HG02763 (cell line): ENCODE data around the gene SOCS1.

Experiments used
- ATAC-seq: cut with Tn5 transposase; IDR thresholded peaks from one replicate; pipeline ENCODE4 v1.9.1; 2021; ENCODE audit warnings: mild to moderate bottlenecking, moderate library complexity; ENCODE audit not compliant: unreplicated experiment

Gene SOCS1

DNA sequence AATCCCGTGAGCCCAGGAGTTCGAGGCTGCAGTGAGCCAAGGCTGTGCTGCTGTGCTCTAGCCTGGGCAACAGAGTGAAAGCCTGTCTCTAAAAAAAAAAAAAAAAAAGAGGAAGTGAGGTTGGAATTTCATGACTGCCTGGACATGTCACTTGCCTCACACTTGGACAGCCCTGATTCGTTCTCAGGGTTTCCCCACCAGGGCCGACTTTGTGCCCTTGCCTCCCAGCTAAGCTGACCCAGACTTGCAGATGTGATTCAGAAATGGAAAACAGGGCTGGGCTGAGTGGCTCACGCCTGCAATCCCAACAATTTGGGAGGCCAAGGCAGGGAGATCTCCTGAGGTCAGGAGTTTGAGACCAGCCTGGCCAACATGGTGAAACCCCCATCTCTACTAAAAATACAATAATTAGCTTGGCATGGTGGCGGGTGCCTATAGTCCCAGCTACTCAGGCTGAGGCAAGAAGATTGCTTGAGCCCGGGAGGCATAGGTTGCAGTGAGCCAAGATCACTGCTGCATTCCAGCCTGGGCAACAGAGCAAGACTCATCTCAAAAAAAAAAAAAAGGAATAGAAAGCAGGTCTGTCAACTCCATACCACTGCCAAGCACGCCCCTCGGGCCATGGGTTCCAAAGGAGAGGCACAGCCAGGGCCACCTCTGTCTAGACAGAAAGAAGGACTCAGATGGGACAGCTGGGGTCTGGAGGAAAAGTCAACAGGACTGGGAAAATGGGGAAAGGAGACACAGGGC is 46.9 kb downstream of the SOCS1 start:
- ATAC-seq, result no peak

DNA sequence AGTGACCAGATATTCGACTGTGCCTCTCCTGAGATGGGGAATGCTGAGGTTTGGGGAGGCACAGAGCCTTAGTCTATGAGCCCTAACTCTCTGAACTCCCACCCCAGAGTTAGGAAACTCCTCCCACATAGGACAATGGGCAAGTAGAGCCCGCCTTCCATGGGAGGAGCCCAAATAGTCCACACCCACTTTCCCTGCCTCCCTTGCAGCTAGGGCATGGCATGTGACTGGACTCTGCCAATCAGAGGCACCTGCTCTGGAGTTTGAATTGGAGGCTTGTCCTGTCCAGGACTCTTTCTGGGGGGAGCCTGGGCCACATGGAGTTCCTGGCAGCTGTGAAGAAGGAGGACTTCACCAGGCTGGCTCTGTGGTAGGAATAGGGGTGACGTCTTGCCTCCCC is 48.4 kb downstream of the SOCS1 start:
- ATAC-seq, result no peak

DNA sequence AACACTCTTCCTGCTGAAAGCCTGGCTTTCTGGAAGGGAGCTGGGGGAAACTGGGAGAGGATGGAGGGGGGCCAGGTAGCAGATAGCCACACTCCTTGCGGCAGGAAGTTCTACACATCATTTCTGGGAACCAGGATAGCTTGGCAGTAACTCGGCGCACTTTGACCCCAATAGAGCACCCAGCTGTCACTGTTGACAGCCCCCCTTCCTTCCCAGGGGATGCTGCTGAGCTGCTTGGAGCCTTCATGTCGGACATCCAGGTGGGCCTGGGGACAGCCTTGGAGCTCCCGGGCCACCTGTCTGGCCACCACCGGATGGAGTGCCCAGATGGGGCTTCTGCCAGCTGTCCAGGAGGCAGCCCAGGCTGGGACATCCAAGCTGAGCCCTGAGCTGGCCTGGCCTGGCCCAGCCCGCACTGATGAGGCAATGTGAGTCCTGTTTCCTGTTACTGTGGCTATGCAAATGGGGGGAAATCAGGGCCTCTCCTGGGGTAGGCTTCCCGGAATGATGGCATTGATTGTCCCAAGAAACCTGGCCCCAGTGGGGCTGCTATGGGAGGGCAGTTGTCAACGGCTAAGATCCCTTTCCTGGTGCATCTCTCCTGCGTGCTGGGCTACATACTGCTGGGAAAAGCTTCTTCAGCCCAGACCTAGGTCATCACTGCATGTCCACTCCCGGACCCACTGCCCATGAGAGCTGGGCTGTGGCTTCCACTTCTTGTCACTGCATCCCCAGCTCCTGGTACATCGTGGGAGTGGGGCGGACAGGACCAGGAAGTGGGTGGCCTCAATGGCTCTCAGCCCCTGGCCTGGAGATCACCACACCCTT is 50.0 kb downstream of the SOCS1 start:
- ATAC-seq, result no peak

DNA sequence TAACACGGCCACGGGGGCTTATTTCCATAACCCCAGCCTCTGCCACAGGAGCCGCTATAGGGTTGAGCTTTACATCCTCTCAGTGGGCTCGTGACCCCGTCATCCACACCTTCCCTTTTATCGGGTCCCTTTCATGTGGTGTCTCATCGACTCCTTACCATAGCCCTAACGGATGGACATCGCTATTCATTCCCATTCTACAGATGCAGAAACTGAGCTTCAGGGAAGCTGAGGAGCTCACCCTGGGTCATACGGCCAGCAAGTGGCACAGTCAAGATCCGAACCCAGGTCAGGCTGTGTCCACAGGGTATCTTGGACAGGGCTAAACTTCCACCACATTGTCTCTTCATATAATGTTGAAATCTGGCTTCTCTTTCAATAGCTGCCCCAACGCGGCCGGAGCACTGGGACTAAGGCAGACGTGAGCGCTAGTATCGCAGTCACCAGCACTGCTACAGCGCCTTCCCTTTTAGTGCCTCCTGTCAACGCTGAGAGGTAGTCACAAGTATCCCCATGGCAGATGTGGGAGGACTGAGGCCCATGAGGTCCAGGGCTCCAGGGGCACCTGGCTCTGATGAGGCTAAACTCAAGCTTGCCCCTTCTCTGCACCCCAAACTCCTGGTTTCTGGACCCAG is 50.8 kb downstream of the SOCS1 start:
- no peak for ATAC-seq

DNA sequence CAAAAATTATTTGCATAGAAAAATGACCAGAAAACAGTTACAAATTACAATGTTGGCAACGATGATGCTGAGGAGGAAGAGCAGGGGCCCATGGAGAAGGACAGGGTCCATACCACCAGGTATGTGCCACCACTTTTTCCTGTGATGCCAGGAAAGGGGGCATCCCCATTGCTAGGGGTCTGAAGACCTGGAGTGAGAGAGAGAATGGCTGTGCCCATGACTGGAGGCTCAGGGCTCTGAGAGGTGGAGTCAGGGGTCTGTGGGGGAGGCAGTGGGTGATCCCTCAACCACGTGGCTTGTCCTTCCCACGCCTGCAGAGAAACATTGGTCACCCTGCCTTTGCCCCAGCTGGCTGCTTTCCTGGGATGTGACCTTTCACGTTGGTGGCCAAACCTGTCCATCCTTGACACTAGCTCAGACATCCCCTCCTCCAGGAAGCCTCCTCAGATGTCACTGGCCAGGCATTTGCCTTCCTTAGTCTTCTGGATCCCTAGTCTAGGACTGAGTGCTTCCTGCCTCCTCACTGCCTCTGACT is 51.4 kb downstream of the SOCS1 start:
- no peak for ATAC-seq
